H9 (cell line): ENCODE results near the gene SRXN1. TPM values are rescaled to one million over a fixed set of nuclear protein-coding genes. Genes with fewer than 3 reads are reported as not detected.

ENCODE experiments used
- DNase-seq: peaks from one replicate; pipeline ENCODE4 v3.0.0-alpha.2; 2017
- H2AFZ ChIP-seq: one replicate; pipeline ENCODE4 v1.6.1; 2013; ENCODE audit warnings: mild to moderate bottlenecking, low read length, control low read depth, moderate library complexity
- H2AK5ac ChIP-seq: 2 replicates; pipeline ENCODE4 v1.6.1; 2013; ENCODE audit warnings: low read length, control low read depth, mixed read lengths; ENCODE audit not compliant: insufficient read length
- H2BK120ac ChIP-seq: one replicate; pipeline ENCODE4 v1.6.1; 2013; ENCODE audit warnings: low read depth, mild to moderate bottlenecking, low read length, control low read depth, inconsistent platforms; ENCODE audit not compliant: poor library complexity, severe bottlenecking
- H2BK12ac ChIP-seq: 2 replicates; pipeline ENCODE4 v1.6.1; 2013; ENCODE audit warnings: low read length, control low read depth, mixed read lengths, low read depth; ENCODE audit not compliant: insufficient read length
- H2BK15ac ChIP-seq: 2 replicates; pipeline ENCODE4 v1.6.1; 2013; ENCODE audit warnings: low read depth, low read length, control low read depth
- H2BK20ac ChIP-seq: one replicate; pipeline ENCODE4 v1.6.1; 2013; ENCODE audit warnings: low read depth, mild to moderate bottlenecking, low read length, control low read depth, inconsistent platforms; ENCODE audit not compliant: poor library complexity, severe bottlenecking
- H2BK5ac ChIP-seq: 2 replicates; pipeline ENCODE4 v1.6.1; 2013; ENCODE audit warnings: low read length, control low read depth, mixed read lengths; ENCODE audit not compliant: insufficient read length
- H3K14ac ChIP-seq: 2 replicates; pipeline ENCODE4 v1.6.1; 2013; ENCODE audit warnings: low read length, control low read depth; ENCODE audit not compliant: insufficient read depth
- H3K18ac ChIP-seq: 2 replicates; pipeline ENCODE4 v1.6.1; 2013; ENCODE audit warnings: low read depth, mild to moderate bottlenecking, mixed read lengths, low read length, control low read depth; ENCODE audit not compliant: insufficient read length
- H3K23ac ChIP-seq: 2 replicates; pipeline ENCODE4 v1.6.1; 2013; ENCODE audit warnings: low read length, control low read depth, mixed read lengths, low read depth; ENCODE audit not compliant: insufficient read length
- H3K23me2 ChIP-seq: 2 replicates; pipeline ENCODE4 v1.6.1; 2013; ENCODE audit warnings: low read depth, mild to moderate bottlenecking, mixed read lengths, low read length, control low read depth; ENCODE audit not compliant: insufficient read length, poor library complexity, severe bottlenecking
- H3K27ac ChIP-seq: 2 replicates; pipeline ENCODE4 v1.5.1; 2013; ENCODE audit warnings: low read length, control low read depth, mixed read lengths, low read depth; ENCODE audit not compliant: insufficient read length
- H3K27me3 ChIP-seq: 2 replicates; pipeline ENCODE4 v1.6.1; 2013; ENCODE audit warnings: low read length, control low read depth, inconsistent platforms; ENCODE audit not compliant: insufficient read depth
- H3K4ac ChIP-seq: 2 replicates; pipeline ENCODE4 v1.6.1; 2013; ENCODE audit warnings: low read depth, mild to moderate bottlenecking, control low read depth, inconsistent platforms, low read length, moderate library complexity
- H3K4me1 ChIP-seq: 2 replicates; pipeline ENCODE4 v1.6.1; 2013; ENCODE audit warnings: low read length, control low read depth, inconsistent platforms; ENCODE audit not compliant: insufficient read depth
- H3K4me2 ChIP-seq: 2 replicates; pipeline ENCODE4 v1.6.1; 2013; ENCODE audit warnings: low read length, control low read depth, mixed read lengths; ENCODE audit not compliant: insufficient read length, insufficient read depth
- H3K56ac ChIP-seq: 2 replicates; pipeline ENCODE4 v1.6.1; 2013; ENCODE audit warnings: low read depth, mild to moderate bottlenecking, mixed read lengths, low read length, control low read depth; ENCODE audit not compliant: insufficient read length
- H3K79me1 ChIP-seq: 2 replicates; pipeline ENCODE4 v1.6.1; 2013; ENCODE audit warnings: low read depth, mild to moderate bottlenecking, moderate library complexity, low read length, control low read depth, inconsistent platforms; ENCODE audit not compliant: insufficient read depth, poor library complexity, severe bottlenecking
- H3K79me2 ChIP-seq: 2 replicates; pipeline ENCODE4 v1.6.1; 2013; ENCODE audit warnings: low read length, control low read depth, inconsistent platforms; ENCODE audit not compliant: insufficient read depth
- H3K9ac ChIP-seq: 2 replicates; pipeline ENCODE4 v1.6.1; 2013; ENCODE audit warnings: low read length, control low read depth, mixed read lengths; ENCODE audit not compliant: insufficient read length; ENCODE audit errors: extremely low read depth
- H3K9me3 ChIP-seq: one replicate; pipeline ENCODE4 v1.6.1; 2013; ENCODE audit warnings: low read depth, low read length, inconsistent platforms; ENCODE audit not compliant: control insufficient read depth
- H3T11ph ChIP-seq: one replicate; pipeline ENCODE4 v1.6.1; 2013; ENCODE audit warnings: mild to moderate bottlenecking, low read length, control low read depth, inconsistent platforms
- H4K20me1 ChIP-seq: one replicate; pipeline ENCODE4 v1.6.1; 2013; ENCODE audit not compliant: control insufficient read depth, insufficient read length, insufficient read depth
- H4K5ac ChIP-seq: 2 replicates; pipeline ENCODE4 v1.6.1; 2013; ENCODE audit warnings: low read depth, mild to moderate bottlenecking, mixed read lengths, low read length, control low read depth; ENCODE audit not compliant: insufficient read length
- H4K8ac ChIP-seq: replicated peaks from 2 replicates; pipeline ENCODE4 v1.6.1; 2013; ENCODE audit warnings: low read length, control low read depth, mixed read lengths, low read depth; ENCODE audit not compliant: insufficient read length
- H4K91ac ChIP-seq: 2 replicates; pipeline ENCODE4 v1.6.1; 2013; ENCODE audit warnings: low read depth, mild to moderate bottlenecking, moderate library complexity, mixed read lengths, low read length, control low read depth; ENCODE audit not compliant: insufficient read length
- H3K27ac Mint-ChIP-seq, 3 experiments: 2 replicates in 2 of 3; 3 replicates in 1 of 3; pipeline ENCODE4 v1.8.0; 2020 to 2021; ENCODE audit warnings: mixed read lengths in 3 of 3, mild to moderate bottlenecking in 1 of 3, moderate library complexity in 1 of 3
- H3K27me3 Mint-ChIP-seq: 2 replicates; pipeline ENCODE4 v1.8.0; 2021; ENCODE audit warnings: low read depth, mild to moderate bottlenecking, moderate library complexity, mixed read lengths
- H3K36me3 Mint-ChIP-seq, 3 experiments: 2 replicates in 2 of 3; 3 replicates in 1 of 3; pipeline ENCODE4 v1.8.0; 2020 to 2021; ENCODE audit warnings: low read depth in 3 of 3, mixed read lengths in 3 of 3; ENCODE audit not compliant: insufficient read depth in 1 of 3
- H3K4me1 Mint-ChIP-seq, 2 experiments: 2 replicates each; pipeline ENCODE4 v1.8.0; 2020; ENCODE audit warnings: mixed read lengths in 2 of 2
- H3K4me3 Mint-ChIP-seq, 2 experiments: 2 replicates in 1 of 2; 3 replicates in 1 of 2; pipeline ENCODE4 v1.8.0; 2020 to 2021; ENCODE audit warnings: mild to moderate bottlenecking in 2 of 2, mixed read lengths in 2 of 2, moderate library complexity in 1 of 2
- H3K9me3 Mint-ChIP-seq, 2 experiments: 2 replicates in 1 of 2; 3 replicates in 1 of 2; pipeline ENCODE4 v1.8.0; 2020; ENCODE audit warnings: mild to moderate bottlenecking in 2 of 2, mixed read lengths in 2 of 2, moderate library complexity in 1 of 2
- WGBS: extraction: QIAGEN DNeasy Blood & Tissue Kit; methylation state at CpG from one replicate; pipeline ENCODE4 v1.1.7; 2013; ENCODE audit warnings: missing lambda C conversion rate, low lambda C conversion rate, mixed read lengths; ENCODE audit not compliant: insufficient read length; ENCODE audit errors: extremely low coverage; 5-methylcytosine and 5-hydroxymethylcytosine counted together
- total RNA-seq: library from RNA; stranded (reverse); gene quantifications from 2 replicates; pipeline ENCODE4 v1.2.1, GENCODE V29; 2021
- TF ChIP-seq, protein P1 (sequence below): fragments of 200-600 bp; sonication (generic); conservative IDR thresholded peaks from 3 replicates; pipeline ENCODE4 v1.8.0; 2021; ENCODE audit warnings: antibody characterized with exemption, mild to moderate bottlenecking

The SRXN1 gene
- total RNA-seq, 1 experiment from 2014 or later: 25.7 TPM

DNA sequence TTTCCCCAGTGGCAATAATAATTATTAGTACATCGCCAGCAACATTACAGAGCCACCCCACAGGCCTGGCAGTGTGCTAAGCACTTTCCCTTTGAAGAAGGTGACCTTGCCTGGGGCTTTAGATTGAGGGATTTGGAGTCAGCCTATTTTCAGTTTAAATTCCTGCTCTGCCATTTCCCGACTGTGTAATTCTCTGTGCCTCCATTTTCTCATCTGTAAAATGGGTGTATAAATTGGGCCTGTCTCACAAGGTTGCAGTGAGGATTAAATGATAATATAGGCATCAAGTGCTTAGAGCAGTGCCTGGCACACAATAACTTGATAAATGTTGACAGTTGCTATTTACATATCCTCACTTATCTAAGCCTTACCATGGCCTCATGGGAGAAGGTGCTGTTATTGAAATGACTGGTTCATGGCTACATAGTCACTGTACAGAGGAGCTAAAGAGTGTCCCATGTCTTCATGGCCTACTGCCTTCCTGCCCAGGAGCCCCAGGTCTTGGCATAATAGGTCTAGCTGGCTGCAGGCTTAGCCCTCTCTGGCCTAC lies 27.7 kb upstream of the SRXN1 start:
- H4K20me1 ChIP-seq: no peaks in the 10 kb centered on the region
- H2BK20ac ChIP-seq: no peak overlapping the region
- no peak overlapping the region for H3K4me2 ChIP-seq
- H4K5ac ChIP-seq: no peak overlapping the region
- peaks cover 11% of the 10 kb centered on the region for H3K23me2 ChIP-seq
- Mint-ChIP-seq H3K27ac (no peak overlapping the region), H3K4me3 (no peak overlapping the region), H3K9me3 (peaks cover 0 to 4% of the 10 kb centered on the region in 2 experiments; a peak in 1 of 5 replicates), H3K27me3 (peaks cover 39% of the 10 kb centered on the region), H3K4me1 (peaks cover 7 to 8% of the 10 kb centered on the region in 2 experiments), H3K36me3 (no peaks in the 10 kb centered on the region)
- WGBS: no CpG with 5 or more reads among the region's 2 CpGs
- H3K18ac ChIP-seq: no peak overlapping the region
- H2BK12ac ChIP-seq: no peak overlapping the region
- H3K9me3 ChIP-seq: no peaks in the 10 kb centered on the region
- H4K8ac ChIP-seq: no peak overlapping the region
- H3K79me1 ChIP-seq: no peaks in the 10 kb centered on the region
- no peak overlapping the region for H3K4ac ChIP-seq
- H3K27ac ChIP-seq: no peak overlapping the region
- peaks cover 5% of the 10 kb centered on the region for H3K27me3 ChIP-seq
- no peak for DNase-seq
- no peak overlapping the region for H3T11ph ChIP-seq
- H2AK5ac ChIP-seq: no peak overlapping the region
- no peaks in the 10 kb centered on the region for H3K4me1 ChIP-seq
- H3K79me2 ChIP-seq: no peaks in the 10 kb centered on the region
- no peak overlapping the region for H4K91ac ChIP-seq
- no peak overlapping the region for H3K9ac ChIP-seq
- no peak overlapping the region for H2BK15ac ChIP-seq
- H2AFZ ChIP-seq: no peak overlapping the region
- H2BK5ac ChIP-seq: no peak overlapping the region
- H3K23ac ChIP-seq: no peak overlapping the region
- no peak overlapping the region for H3K14ac ChIP-seq
- TF ChIP-seq, protein P1, sequence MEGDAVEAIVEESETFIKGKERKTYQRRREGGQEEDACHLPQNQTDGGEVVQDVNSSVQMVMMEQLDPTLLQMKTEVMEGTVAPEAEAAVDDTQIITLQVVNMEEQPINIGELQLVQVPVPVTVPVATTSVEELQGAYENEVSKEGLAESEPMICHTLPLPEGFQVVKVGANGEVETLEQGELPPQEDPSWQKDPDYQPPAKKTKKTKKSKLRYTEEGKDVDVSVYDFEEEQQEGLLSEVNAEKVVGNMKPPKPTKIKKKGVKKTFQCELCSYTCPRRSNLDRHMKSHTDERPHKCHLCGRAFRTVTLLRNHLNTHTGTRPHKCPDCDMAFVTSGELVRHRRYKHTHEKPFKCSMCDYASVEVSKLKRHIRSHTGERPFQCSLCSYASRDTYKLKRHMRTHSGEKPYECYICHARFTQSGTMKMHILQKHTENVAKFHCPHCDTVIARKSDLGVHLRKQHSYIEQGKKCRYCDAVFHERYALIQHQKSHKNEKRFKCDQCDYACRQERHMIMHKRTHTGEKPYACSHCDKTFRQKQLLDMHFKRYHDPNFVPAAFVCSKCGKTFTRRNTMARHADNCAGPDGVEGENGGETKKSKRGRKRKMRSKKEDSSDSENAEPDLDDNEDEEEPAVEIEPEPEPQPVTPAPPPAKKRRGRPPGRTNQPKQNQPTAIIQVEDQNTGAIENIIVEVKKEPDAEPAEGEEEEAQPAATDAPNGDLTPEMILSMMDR: no peak
- no peak overlapping the region for H3K56ac ChIP-seq
- H2BK120ac ChIP-seq: no peak overlapping the region
